Neural cell (in vitro differentiated cells): Measurements from ENCODE around the gene AQP12A.
"Not testable (repeated sequence)": the region's sequence is repeated elsewhere in the genome, so short reads cannot be mapped to it uniquely, and the experiment has no call there.

Source experiments
- CTCF ChIP-seq: fragments of 450-650 bp; IDR thresholded peaks from 2 replicates; pipeline ENCODE4 v1.5.1; 2014; ENCODE audit warnings: antibody characterized with exemption, mild to moderate bottlenecking, moderate library complexity; ENCODE audit not compliant: poor library complexity, severe bottlenecking
- EZH2 ChIP-seq: fragments of 200-600, 300-800 bp; shearing (Covaris generic), sonication (generic); IDR thresholded peaks from 2 replicates; pipeline ENCODE4 v1.6.1; 2014; ENCODE audit warnings: antibody characterized with exemption, low read length, borderline replicate concordance, mild to moderate bottlenecking; ENCODE audit not compliant: insufficient read depth, poor library complexity, severe bottlenecking
- MXI1 ChIP-seq: fragments of 450-650 bp; conservative IDR thresholded peaks from 2 replicates; pipeline ENCODE4 v1.6.1; 2014; ENCODE audit warnings: antibody characterized with exemption, mild to moderate bottlenecking; ENCODE audit not compliant: poor library complexity, severe bottlenecking
- RAD21 ChIP-seq: fragments of 450-650 bp; conservative IDR thresholded peaks from 2 replicates; pipeline ENCODE4 v1.6.1; 2014; ENCODE audit warnings: antibody characterized with exemption, mild to moderate bottlenecking, moderate library complexity
- SMC3 ChIP-seq: fragments of 450-650 bp; conservative IDR thresholded peaks from 2 replicates; pipeline ENCODE4 v1.6.1; 2014; ENCODE audit warnings: antibody characterized with exemption, mild to moderate bottlenecking, moderate library complexity; ENCODE audit not compliant: poor library complexity
- TAF1 ChIP-seq: IDR thresholded peaks from 2 replicates; pipeline ENCODE4 v1.6.1; 2012; ENCODE audit warnings: low read depth

DNA sequence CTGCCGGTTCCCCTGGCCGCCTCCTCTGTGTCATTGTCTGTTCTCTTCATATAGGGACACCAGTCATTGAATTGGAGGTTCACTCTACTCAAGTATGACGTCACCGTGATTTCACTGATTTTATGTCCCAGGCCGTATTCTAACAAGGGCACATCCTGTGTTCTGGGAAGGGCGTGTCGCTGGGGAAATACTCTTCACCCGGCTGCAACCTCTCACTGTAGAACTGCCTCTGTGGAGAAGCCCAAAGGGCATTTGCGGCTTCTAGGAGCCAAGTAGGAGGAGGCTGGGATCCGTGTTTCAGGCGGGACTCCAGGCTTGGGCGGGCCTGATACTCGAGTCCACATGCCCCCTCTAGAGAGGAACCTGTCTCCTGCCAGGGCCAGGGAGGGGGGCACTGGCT is 4.8 kb downstream of the AQP12A start:
- TF ChIP-seq CTCF, MXI1, EZH2, RAD21, TAF1, SMC3: not testable (repeated sequence)
